ENCODE measurements around the gene MACF1.
"Not testable (repeated sequence)": the region's sequence is repeated elsewhere in the genome, so short reads cannot be mapped to it uniquely, and the experiment has no call there.

MACF1 gene

GRCh38 chr1:39182804-39183203 lies 21.7 kb upstream of the MACF1 start:
- DNase-seq, result no peak

GRCh38 chr1:39183503-39184353 lies 20.8 kb upstream of the MACF1 start:
- peak; percentile 74 for DNase-seq

GRCh38 chr1:39184354-39184818 lies 20.1 kb upstream of the MACF1 start:
- DNase-seq, result no peak

- no peak for DNase-seq
These were observed 17.0 kb upstream of the MACF1 start for GRCh38 chr1:39187275-39188046.

- DNase-seq, result no peak
These were observed 14.9 kb upstream of the MACF1 start for GRCh38 chr1:39189592-39190041.

GRCh38 chr1:39190096-39190495 lies 14.4 kb upstream of the MACF1 start:
- no peak for DNase-seq

GRCh38 chr1:39194398-39195051 lies 10.0 kb upstream of the MACF1 start:
- DNase-seq, result no peak

- DNase-seq, result no peak
These were observed 9.1 kb upstream of the MACF1 start for GRCh38 chr1:39195166-39196111.

GRCh38 chr1:39196244-39197215 lies 8.0 kb upstream of the MACF1 start:
- peak; percentile 49 for DNase-seq

- no peak for DNase-seq
These were observed 4.9 kb upstream of the MACF1 start for GRCh38 chr1:39199593-39199992.

GRCh38 chr1:39205102-39205780 lies 746 bp downstream of the MACF1 start:
- peak; percentile 62 for DNase-seq

- DNase-seq, result no peak
These were observed 1.4 kb downstream of the MACF1 start for GRCh38 chr1:39205781-39206464.

- not testable (repeated sequence) for DNase-seq
These were observed 3.9 kb downstream of the MACF1 start for GRCh38 chr1:39208360-39208759.

- DNase-seq, result no peak
These were observed 6.2 kb downstream of the MACF1 start for GRCh38 chr1:39210649-39211048.

GRCh38 chr1:39212499-39212898 lies 8.0 kb downstream of the MACF1 start:
- no peak for DNase-seq

GRCh38 chr1:39213511-39214002 lies 9.1 kb downstream of the MACF1 start:
- DNase-seq, result no peak

- DNase-seq, result no peak
These were observed 9.7 kb downstream of the MACF1 start for GRCh38 chr1:39214021-39214713.

GRCh38 chr1:39214714-39214997 lies 10.2 kb downstream of the MACF1 start:
- no peak for DNase-seq

Measured in activated T-cell treated with anti-CD3 and anti-CD28 coated beads for 4 hours (primary cell).